ENCODE measurements around the gene ABCC8.

The ABCC8 gene

DNA sequence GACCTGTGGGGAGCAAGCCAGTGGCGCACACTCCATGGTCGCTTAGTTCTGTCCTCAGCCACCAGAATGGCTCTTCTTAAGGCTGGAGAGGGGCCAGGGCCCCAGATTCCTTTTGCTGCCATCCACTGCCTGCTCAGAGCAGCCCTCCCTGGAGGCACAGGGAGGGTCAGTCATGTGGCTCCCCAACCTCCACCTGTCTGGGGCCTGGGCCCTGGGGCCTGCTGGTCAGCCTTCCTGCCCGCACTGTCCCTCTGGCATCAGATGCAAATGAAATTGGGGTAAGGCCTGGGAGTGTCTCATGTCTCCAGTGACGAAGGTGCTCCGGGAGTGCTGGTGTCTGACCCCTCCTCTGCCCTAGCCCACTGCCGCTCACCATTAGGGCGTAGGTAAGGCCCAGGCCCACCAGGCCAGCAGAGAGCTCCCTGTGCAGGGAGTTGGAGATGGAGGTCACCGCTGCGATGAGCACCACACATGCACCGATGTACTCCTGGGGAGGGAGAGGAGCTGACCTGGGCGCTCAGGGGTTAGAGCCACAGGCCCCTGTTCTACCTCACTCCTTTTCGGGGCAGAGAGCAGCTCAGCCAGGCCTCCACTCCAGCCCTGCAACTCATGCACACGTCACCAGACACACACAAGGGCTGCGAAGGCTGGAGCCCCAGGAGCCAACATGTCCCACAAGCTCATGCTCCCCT lies 79.2 kb downstream of the ABCC8 start:
- TF ChIP-seq, protein P1, sequence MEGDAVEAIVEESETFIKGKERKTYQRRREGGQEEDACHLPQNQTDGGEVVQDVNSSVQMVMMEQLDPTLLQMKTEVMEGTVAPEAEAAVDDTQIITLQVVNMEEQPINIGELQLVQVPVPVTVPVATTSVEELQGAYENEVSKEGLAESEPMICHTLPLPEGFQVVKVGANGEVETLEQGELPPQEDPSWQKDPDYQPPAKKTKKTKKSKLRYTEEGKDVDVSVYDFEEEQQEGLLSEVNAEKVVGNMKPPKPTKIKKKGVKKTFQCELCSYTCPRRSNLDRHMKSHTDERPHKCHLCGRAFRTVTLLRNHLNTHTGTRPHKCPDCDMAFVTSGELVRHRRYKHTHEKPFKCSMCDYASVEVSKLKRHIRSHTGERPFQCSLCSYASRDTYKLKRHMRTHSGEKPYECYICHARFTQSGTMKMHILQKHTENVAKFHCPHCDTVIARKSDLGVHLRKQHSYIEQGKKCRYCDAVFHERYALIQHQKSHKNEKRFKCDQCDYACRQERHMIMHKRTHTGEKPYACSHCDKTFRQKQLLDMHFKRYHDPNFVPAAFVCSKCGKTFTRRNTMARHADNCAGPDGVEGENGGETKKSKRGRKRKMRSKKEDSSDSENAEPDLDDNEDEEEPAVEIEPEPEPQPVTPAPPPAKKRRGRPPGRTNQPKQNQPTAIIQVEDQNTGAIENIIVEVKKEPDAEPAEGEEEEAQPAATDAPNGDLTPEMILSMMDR (IDR thresholded peaks at IDR 0.05) = no peak
- no peak for DNase-seq (ENCODE audit: low spot score)
- no peak overlapping the region for H3K4me3 ChIP-seq
- no peak overlapping the region for H3K27ac ChIP-seq

DNA sequence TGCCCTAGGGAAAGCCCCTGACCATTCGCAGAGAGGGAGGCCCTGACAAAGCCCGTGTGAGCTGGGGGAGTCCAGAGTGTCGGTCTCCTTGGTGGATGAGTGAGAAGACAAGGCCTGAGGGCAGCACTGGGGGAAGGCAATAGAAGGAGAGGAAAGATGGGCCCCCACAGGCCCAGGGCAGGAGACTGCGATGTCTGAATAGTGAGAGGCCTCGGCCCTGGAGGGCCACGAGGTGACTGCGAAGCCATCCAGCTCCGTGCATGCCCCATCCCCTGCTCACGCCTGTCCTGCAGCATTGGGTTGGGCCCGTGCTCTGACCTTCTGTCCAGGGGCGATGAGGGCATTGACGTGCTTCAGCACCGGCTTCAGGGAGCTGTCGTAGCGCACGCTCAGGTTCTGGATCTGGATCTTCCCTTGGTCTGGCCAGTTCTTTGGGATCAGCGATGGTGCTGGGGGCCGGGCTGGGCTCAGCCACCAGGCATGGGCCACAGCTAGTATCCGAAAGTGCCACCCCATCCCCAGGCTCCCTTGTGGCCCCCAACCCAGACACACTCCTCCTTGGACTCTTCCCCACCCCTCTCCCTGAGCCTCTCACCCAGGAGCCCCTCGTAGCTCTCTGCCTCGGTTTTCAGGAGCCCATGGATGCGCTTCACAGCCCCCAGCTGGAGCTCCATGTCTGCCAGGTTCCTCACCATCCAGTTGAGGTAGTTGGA lies 79.9 kb downstream of the ABCC8 start:
- DNase-seq (ENCODE audit: low spot score) = no peak
- H3K4me3 ChIP-seq = no peak overlapping the region
- TF ChIP-seq, protein P1 (IDR thresholded peaks at IDR 0.05) = no peak
- H3K27ac ChIP-seq = no peak overlapping the region

DNA sequence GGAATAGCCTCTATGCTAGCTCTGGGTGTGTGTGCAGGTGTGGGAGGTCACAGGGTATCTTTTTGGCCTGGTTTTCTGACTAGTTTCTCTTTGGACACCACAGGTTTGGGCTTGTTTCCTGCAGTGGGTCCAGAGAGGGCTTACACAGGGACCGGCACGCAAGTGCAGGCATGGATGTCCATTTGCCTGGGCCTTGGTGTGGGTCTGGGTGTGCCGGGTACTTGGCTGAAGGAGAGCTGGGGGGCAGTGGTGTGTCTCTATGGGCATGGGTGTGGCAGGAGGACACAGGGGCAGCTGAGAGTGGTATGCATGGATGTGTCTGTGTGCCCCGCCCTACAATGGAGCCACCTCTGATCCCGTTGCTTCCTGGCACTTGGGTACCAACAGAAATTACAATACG lies 80.7 kb downstream of the ABCC8 start:
- H3K27ac ChIP-seq = no peak overlapping the region
- DNase-seq (ENCODE audit: low spot score) = no peak
- TF ChIP-seq, protein P1 (IDR thresholded peaks at IDR 0.05) = no peak
- H3K4me3 ChIP-seq = no peak overlapping the region

DNA sequence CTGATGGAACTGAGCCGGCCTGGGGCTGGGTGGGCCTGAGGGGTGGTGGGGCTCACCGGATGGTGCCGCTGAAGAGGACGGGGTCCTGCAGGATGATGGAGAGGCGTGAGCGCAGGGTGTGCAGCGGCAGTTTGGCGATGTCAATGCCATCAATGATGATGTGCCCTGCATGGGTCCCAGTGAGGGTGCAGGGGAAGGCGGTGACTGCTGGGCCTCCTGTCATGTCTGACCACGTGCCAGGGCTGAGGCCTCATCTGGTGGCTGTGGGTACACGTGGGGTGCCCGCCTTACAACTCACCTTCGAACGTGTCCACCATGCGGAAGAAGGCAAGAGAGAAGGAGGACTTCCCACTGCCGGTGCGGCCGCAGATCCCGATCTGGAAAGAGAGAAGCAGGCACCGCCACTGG lies 81.1 kb downstream of the ABCC8 start:
- TF ChIP-seq, protein P1 (IDR thresholded peaks at IDR 0.05) = no peak
- Histone ChIP-seq H3K4me3 (no peak overlapping the region), H3K27ac (no peak overlapping the region)
- no peak for DNase-seq (ENCODE audit: low spot score)

DNA sequence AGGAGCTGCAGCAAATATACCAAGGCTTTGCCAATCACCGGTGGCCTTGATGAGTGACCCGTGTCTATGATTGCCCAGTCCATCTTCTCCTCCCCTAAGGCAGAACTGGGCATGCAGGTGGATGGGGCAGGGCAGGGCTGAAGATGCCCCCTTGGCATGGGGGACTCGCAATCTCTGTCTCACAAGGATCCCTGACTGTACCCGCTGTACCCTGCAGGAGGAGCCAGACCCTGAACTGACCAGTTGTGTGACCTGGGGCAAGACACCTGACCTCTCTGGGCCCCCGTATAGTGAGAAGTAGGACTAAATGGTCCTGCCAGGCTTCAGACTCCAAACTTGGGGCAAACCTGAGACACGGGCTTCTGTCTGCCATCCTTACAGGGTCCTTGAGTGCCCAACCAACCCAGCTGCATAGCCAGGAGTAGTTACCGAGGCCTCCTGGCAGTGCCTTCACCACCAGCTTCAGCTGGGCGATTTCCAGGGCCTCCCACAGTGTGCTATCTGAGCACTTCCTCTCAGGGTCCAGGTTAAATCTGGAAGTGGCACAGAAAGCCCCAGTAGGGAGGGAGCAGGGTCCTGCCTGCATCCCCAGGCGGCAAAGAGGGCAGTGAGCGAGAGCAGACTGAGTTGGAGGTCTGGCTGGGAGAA lies 81.8 kb downstream of the ABCC8 start:
- H3K4me3 ChIP-seq = no peak overlapping the region
- TF ChIP-seq, protein P1 (IDR thresholded peaks at IDR 0.05) = no peak
- DNase-seq (ENCODE audit: low spot score) = no peak
- H3K27ac ChIP-seq = no peak overlapping the region

DNA sequence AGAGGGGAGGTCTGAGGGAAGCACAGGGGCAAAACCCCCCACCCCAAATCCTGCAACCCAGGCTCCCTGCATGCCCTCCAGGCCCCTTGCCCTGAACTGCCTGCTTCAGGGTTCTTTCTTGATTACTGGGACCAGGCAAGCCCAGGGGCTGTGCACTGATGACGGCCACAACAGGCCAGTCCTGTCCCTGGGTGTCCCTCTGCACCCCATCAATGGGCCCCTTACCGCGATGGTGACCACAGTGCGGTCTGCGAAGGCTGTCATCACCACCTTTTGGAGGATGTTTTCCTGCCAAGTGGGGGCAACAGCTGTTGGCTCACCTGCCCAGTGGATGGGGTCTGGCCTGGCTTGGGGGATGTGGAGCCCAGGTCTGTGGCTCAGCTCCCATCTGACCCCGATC lies 83.2 kb downstream of the ABCC8 start:
- Histone ChIP-seq H3K27ac (no peak overlapping the region), H3K4me3 (no peak overlapping the region)
- no peak for DNase-seq (ENCODE audit: low spot score)
- TF ChIP-seq, protein P1 (IDR thresholded peaks at IDR 0.05) = no peak
